Measurements from ENCODE around the gene DNAI2.

DNA sequence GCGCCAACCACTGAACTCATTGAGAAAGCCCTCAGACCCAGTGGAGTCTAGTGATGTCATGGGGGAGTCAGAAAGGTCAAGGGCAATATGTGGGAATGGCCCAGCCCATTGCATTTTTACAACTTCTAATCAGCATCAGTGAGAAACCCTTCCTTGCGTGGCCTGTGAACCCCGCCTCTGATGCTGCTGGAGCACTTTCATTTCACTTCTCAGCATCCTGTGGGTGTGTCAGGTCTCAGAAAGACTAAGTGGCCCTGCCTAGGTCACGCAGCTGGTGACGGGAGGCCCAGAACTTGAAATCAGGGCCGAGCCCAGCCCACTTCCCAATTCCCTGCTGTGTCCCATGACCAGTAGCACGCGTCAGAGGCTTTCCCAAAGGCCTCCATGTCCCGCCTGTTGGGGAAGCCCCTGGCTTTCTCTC is 6.1 kb downstream of the DNAI2 start:
- TF ChIP-seq, protein P1, sequence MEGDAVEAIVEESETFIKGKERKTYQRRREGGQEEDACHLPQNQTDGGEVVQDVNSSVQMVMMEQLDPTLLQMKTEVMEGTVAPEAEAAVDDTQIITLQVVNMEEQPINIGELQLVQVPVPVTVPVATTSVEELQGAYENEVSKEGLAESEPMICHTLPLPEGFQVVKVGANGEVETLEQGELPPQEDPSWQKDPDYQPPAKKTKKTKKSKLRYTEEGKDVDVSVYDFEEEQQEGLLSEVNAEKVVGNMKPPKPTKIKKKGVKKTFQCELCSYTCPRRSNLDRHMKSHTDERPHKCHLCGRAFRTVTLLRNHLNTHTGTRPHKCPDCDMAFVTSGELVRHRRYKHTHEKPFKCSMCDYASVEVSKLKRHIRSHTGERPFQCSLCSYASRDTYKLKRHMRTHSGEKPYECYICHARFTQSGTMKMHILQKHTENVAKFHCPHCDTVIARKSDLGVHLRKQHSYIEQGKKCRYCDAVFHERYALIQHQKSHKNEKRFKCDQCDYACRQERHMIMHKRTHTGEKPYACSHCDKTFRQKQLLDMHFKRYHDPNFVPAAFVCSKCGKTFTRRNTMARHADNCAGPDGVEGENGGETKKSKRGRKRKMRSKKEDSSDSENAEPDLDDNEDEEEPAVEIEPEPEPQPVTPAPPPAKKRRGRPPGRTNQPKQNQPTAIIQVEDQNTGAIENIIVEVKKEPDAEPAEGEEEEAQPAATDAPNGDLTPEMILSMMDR (conservative IDR thresholded peaks at IDR 0.05; ENCODE audit: low read length): no peak
- TF ChIP-seq EZH2phosphoT487 (IDR thresholded peaks at IDR 0.05; ENCODE audit: borderline replicate concordance): no peak

All from Loucy (cell line).